K562 (cell line): ENCODE measurements around the gene MRTFB. TPM values are rescaled to one million over a fixed set of nuclear protein-coding genes. Genes with fewer than 3 reads are reported as not detected.
A peak's percentile ranks its signal among the peaks of the same experiment; 100 is the strongest.

ENCODE experiments used
- ATAC-seq: fragments of 200-7000 bp; cut with Tn5 transposase; 3 replicates; pipeline ENCODE4 v1.9.1; 2020; ENCODE audit warnings: moderate library complexity
- BruUV-seq: library from RNA; stranded (reverse); fragments of 400-500 nt; replicated peaks from 2 replicates; lab custom pipeline; 2021; lab: Mats Ljungman, UMichigan
- CTCF ChIA-PET: fragments of 300-600 bp; formaldehyde crosslinking; extraction: SDS; loops from one replicate; lab custom pipeline; 2021; ENCODE audit warnings: low intra/inter-chr PET ratio; lab: Yijun Ruan, JAX
- POLR2A ChIA-PET: fragments of 300-600, 350-650 bp; sonication (Branson Sonifier 250); formaldehyde crosslinking; extraction: SDS; loops from one replicate; lab custom pipeline; 2021; ENCODE audit warnings: antibody characterized with exemption, inconsistent platforms; lab: Yijun Ruan, JAX
- DNase-seq, 4 experiments: peaks; one replicate each; pipeline versions ENCODE4 v3.0.0 to v3.0.0-alpha.2; 2011 to 2018; ENCODE audit warnings: low spot score in 3 of 4, mixed read lengths in 3 of 4; ENCODE audit errors: extremely low read depth in 1 of 4
- FAIRE-seq: peaks from 2 replicates; lab custom pipeline; 2011; peaks lifted over from hg19 to GRCh38; lab: Jason Lieb, UNC
- H2AFZ ChIP-seq: 2 replicates; pipeline ENCODE4 v1.6.0; 2011; ENCODE audit warnings: low read depth, low read length, control low read depth, inconsistent platforms
- H3K27ac ChIP-seq: fragments of 200-600 bp; 3 replicates; pipeline ENCODE4 v1.8.0; 2011; ENCODE audit warnings: low read depth, mild to moderate bottlenecking, control low read depth, inconsistent platforms, low read length, moderate library complexity, mixed read lengths; ENCODE audit errors: extremely low read depth
- H3K27me3 ChIP-seq, 2 experiments: fragments of 300-600 bp in 1 of 2; 2 replicates in 1 of 2; 3 replicates in 1 of 2; pipeline versions ENCODE4 v1.6.0 to v1.8.0; 2011; ENCODE audit warnings: inconsistent platforms in 2 of 2, low read length in 2 of 2, mild to moderate bottlenecking in 1 of 2, mixed read lengths in 1 of 2, moderate library complexity in 1 of 2; ENCODE audit not compliant: control insufficient read depth in 2 of 2, insufficient read depth in 2 of 2
- H3K36me3 ChIP-seq: fragments of 300-600 bp; 3 replicates; pipeline ENCODE4 v1.8.0; 2011; ENCODE audit warnings: mild to moderate bottlenecking, low read length, inconsistent platforms; ENCODE audit not compliant: control insufficient read depth, insufficient read depth
- H3K4me1 ChIP-seq, 2 experiments: fragments of 200-600 bp in 1 of 2; replicated peaks in 1 of 2; 2 replicates in 1 of 2; 3 replicates in 1 of 2; pipeline versions ENCODE4 v1.5.1 to v1.8.0; 2011; ENCODE audit warnings: inconsistent platforms in 2 of 2, low read length in 2 of 2, mild to moderate bottlenecking in 1 of 2, mixed read lengths in 1 of 2, moderate library complexity in 1 of 2; ENCODE audit not compliant: control insufficient read depth in 2 of 2, insufficient read depth in 2 of 2
- H3K4me2 ChIP-seq: 2 replicates; pipeline ENCODE4 v1.6.1; 2011; ENCODE audit warnings: low read length, control low read depth, inconsistent platforms, mixed read lengths; ENCODE audit not compliant: insufficient read depth
- H3K4me3 ChIP-seq: fragments of 200-600 bp; sonication (generic), shearing (Covaris generic); 2 replicates; pipeline ENCODE4 v1.5.1; 2016; ENCODE audit warnings: control low read depth, inconsistent platforms
- H3K79me2 ChIP-seq: fragments of 200-600 bp; 3 replicates; pipeline ENCODE4 v1.8.0; 2011; ENCODE audit warnings: low read length, inconsistent platforms; ENCODE audit not compliant: control insufficient read depth, insufficient read depth
- H3K9ac ChIP-seq, 2 experiments: 2 replicates each; pipeline versions ENCODE4 v1.6.0 to v1.6.1; 2011; ENCODE audit warnings: low read depth in 2 of 2, low read length in 2 of 2, control low read depth in 1 of 2, inconsistent platforms in 1 of 2, mild to moderate bottlenecking in 1 of 2, mixed read lengths in 1 of 2; ENCODE audit not compliant: insufficient read depth in 1 of 2
- H3K9me1 ChIP-seq: one replicate; pipeline ENCODE4 v1.6.0; 2011; ENCODE audit warnings: inconsistent platforms, mild to moderate bottlenecking, low read length, moderate library complexity; ENCODE audit not compliant: control insufficient read depth, insufficient read depth
- H3K9me3 ChIP-seq: replicated peaks from 2 replicates; pipeline ENCODE4 v1.5.1; 2011; ENCODE audit warnings: low read depth, low read length, inconsistent platforms; ENCODE audit not compliant: control insufficient read depth, insufficient read depth
- H4K20me1 ChIP-seq: replicated peaks from 2 replicates; pipeline ENCODE4 v1.6.1; 2011; ENCODE audit warnings: low read length, inconsistent platforms, mixed read lengths; ENCODE audit not compliant: control insufficient read depth, insufficient read depth
- FOXK1 ChIP-seq: sonication (generic); formaldehyde crosslinking; IDR thresholded peaks from 2 replicates; pipeline ENCODE4 v1.8.0; 2022; ENCODE audit warnings: missing genetic modification reagents, mild to moderate bottlenecking, borderline replicate concordance
- HMG20A ChIP-seq: fragments of 450-650 bp; formaldehyde crosslinking; conservative IDR thresholded peaks from 2 replicates; pipeline ENCODE4 v1.4.0; 2020; ENCODE audit warnings: mild to moderate bottlenecking, mixed read lengths
- KLF16 ChIP-seq: IDR thresholded peaks from 2 replicates; pipeline ENCODE4 v1.6.1; 2016; ENCODE audit warnings: antibody characterized with exemption
- MEF2A ChIP-seq: IDR thresholded peaks from 2 replicates; pipeline ENCODE4 v1.6.1; 2011; ENCODE audit warnings: low read depth, mild to moderate bottlenecking, low read length, moderate library complexity; ENCODE audit not compliant: control insufficient read depth
- OTX1 ChIP-seq: fragments of 450-650 bp; formaldehyde crosslinking; IDR thresholded peaks from 2 replicates; pipeline ENCODE4 v1.4.0; 2022; ENCODE audit warnings: mild to moderate bottlenecking
- PURB ChIP-seq: sonication (generic); formaldehyde crosslinking; IDR thresholded peaks from 2 replicates; pipeline ENCODE4 v1.9.0; 2021; ENCODE audit warnings: low read depth, mild to moderate bottlenecking, missing genetic modification reagents
- SREBF1 ChIP-seq: fragments of 150-350 bp; IDR thresholded peaks from 2 replicates; pipeline ENCODE4 v1.6.1; 2014; ENCODE audit warnings: antibody characterized with exemption, low read depth, low read length, borderline replicate concordance
- XRCC5 ChIP-seq: fragments of 200-400 bp; formaldehyde crosslinking; IDR thresholded peaks from 2 replicates; pipeline ENCODE4 v1.6.1; 2017; ENCODE audit warnings: low read depth, mild to moderate bottlenecking, low read length
- ZNF76 ChIP-seq: fragments of 250-450 bp; sonication (Bioruptor Pico); IDR thresholded peaks from 2 replicates; pipeline ENCODE4 v1.4.0; 2020; ENCODE audit warnings: mild to moderate bottlenecking, moderate library complexity, borderline replicate concordance
- ZSCAN29 ChIP-seq: fragments of 450-650 bp; IDR thresholded peaks from 2 replicates; pipeline ENCODE4 v1.6.1; 2017
- WGBS: fragments of 100-300 bp; shearing (Covaris generic); methylation state at CpG from one replicate; pipeline ENCODE4 v1.1.6; 2016; ENCODE audit warnings: low coverage, mixed read lengths; ENCODE audit not compliant: insufficient coverage; ENCODE audit errors: missing lambda C conversion rate; 5-methylcytosine and 5-hydroxymethylcytosine counted together
- in situ Hi-C: fragments of 300-500 bp; cut with MboI; formaldehyde crosslinking; loops from 4 replicates; pipeline ENCODE4 v1.15.0; 2018; ENCODE audit warnings: inconsistent platforms, mixed read lengths
- intact Hi-C: fragments of 100-400 bp; cut with micrococcal nuclease; formaldehyde crosslinking; loops from 2 replicates; pipeline ENCODE4 v1.14.2; 2022
- polyA plus RNA-seq, 8 experiments: library from polyadenylated mRNA; depleted of rRNA in 4 of 8; stranded (reverse) in 5 of 8; unstranded in 3 of 8; fragments of >200 nt; fragmentation: Nextera tagmentation in 2 of 8; fragmentation: Illumina TruSeq in 1 of 8; extraction: Ambion mirVana in 2 of 8; extraction: Trizol in 1 of 8; gene quantifications; 2 replicates each; pipeline versions ENCODE4 v1.2.1 to v1.2.3, GENCODE V29; 2011 to 2014; ENCODE audit warnings: inconsistent platforms in 1 of 8, missing spikeins in 1 of 8
- total RNA-seq, 7 experiments: library from RNA; depleted of rRNA in 6 of 7; stranded (reverse); fragments of >200 nt in 6 of 7; fragmentation: Illumina TruSeq in 2 of 7; extraction: Trizol in 2 of 7; gene quantifications; 2 replicates each; pipeline versions ENCODE4 v1.2.1 to v1.2.3, GENCODE V29; 2011 to 2021; ENCODE audit warnings: low replicate concordance in 1 of 7
- TF ChIP-seq, protein P1 (sequence below): fragments of 250-450 bp; sonication (Bioruptor Pico); IDR thresholded peaks from 2 replicates; pipeline ENCODE4 v1.9.0; 2021; ENCODE audit warnings: mild to moderate bottlenecking, inconsistent platforms

Gene MRTFB
- total and polyA plus RNA-seq, 9 of the 15 experiments (the other 6 are each of a cell fraction or from before 2014, with no cell fraction given): 2.2 to 12.7 (median 7.0) TPM

GRCh38 chr16:14132696-14133048, 61.6 kb downstream of the MRTFB start:
- no peak overlapping the region for H3K4me2 ChIP-seq
- DNase-seq (no peak), ATAC-seq (no peak), FAIRE-seq (no peak)
- TF ChIP-seq MEF2A: no peak
- TF ChIP-seq, protein P1, sequence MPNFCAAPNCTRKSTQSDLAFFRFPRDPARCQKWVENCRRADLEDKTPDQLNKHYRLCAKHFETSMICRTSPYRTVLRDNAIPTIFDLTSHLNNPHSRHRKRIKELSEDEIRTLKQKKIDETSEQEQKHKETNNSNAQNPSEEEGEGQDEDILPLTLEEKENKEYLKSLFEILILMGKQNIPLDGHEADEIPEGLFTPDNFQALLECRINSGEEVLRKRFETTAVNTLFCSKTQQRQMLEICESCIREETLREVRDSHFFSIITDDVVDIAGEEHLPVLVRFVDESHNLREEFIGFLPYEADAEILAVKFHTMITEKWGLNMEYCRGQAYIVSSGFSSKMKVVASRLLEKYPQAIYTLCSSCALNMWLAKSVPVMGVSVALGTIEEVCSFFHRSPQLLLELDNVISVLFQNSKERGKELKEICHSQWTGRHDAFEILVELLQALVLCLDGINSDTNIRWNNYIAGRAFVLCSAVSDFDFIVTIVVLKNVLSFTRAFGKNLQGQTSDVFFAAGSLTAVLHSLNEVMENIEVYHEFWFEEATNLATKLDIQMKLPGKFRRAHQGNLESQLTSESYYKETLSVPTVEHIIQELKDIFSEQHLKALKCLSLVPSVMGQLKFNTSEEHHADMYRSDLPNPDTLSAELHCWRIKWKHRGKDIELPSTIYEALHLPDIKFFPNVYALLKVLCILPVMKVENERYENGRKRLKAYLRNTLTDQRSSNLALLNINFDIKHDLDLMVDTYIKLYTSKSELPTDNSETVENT (CRISPR knock-in tag): no peak
- TF ChIP-seq KLF16: no peak
- TF ChIP-seq ZSCAN29: no peak
- no peak for TF ChIP-seq SREBF1
- TF ChIP-seq OTX1: no peak
- TF ChIP-seq XRCC5: no peak
- no peak for TF ChIP-seq PURB (CRISPR knock-in tag)
- no peak for TF ChIP-seq HMG20A (CRISPR knock-in tag)
- no peak for TF ChIP-seq ZNF76
- no peak for TF ChIP-seq FOXK1
- H3K9ac ChIP-seq: no peak overlapping the region
- BruUV-seq: no TSS peak
- peaks cover 3% of the 10 kb centered on the region; the same call in 1 of the 2 replicates for H3K9me3 ChIP-seq
- H3K9me1 ChIP-seq: no peaks in the 10 kb centered on the region
- H2AFZ ChIP-seq: no peak overlapping the region
- intact Hi-C loops (no loop called here), in situ Hi-C loops (no loop called here)
- H3K27me3 ChIP-seq: no peaks in the 10 kb centered on the region
- no peaks in the 10 kb centered on the region for H4K20me1 ChIP-seq
- H3K4me3 ChIP-seq: no peak overlapping the region
- peak overlapping the region; percentile 9; the same call in 1 of the 3 replicates for H3K27ac ChIP-seq
- ChIA-PET POLR2A (no interaction called here), CTCF (no interaction called here)
- H3K79me2 ChIP-seq: peaks cover 25% of the 10 kb centered on the region; the same call in 2 of the 3 replicates
- WGBS: 81% methylated on average over 4 of the region's 4 CpGs
- no peaks in the 10 kb centered on the region; the same call in 2 of the 3 replicates for H3K36me3 ChIP-seq
- H3K4me1 ChIP-seq: peaks cover 4 to 16% of the 10 kb centered on the region in 2 experiments; a peak in 3 of 5 replicates
